IMR-90 (cell line): Measurements from ENCODE around the gene SLC6A17. TPM values are rescaled to one million over a fixed set of nuclear protein-coding genes. Genes with fewer than 3 reads are reported as not detected.

Experiments
- ATAC-seq: fragments of 200-7000 bp; cut with Tn5 transposase; 2 replicates; pipeline ENCODE4 v1.9.1; 2020; ENCODE audit warnings: low read depth, mild to moderate bottlenecking, moderate library complexity
- BruUV-seq: library from RNA; stranded (reverse); fragments of 400-500 nt; replicated peaks from 2 replicates; lab custom pipeline; 2021; lab: Mats Ljungman, UMichigan
- CTCF ChIA-PET: fragments of 300-600 bp; formaldehyde crosslinking; extraction: SDS; loops from one replicate; lab custom pipeline; 2021; ENCODE audit warnings: antibody characterized with exemption; lab: Yijun Ruan, JAX
- POLR2A ChIA-PET: fragments of 300-600 bp; sonication (Branson Sonifier 250); formaldehyde crosslinking; loops from one replicate; lab custom pipeline; 2022; ENCODE audit warnings: antibody characterized with exemption; ENCODE audit not compliant: unreplicated experiment; lab: Charles Lee
- DNase-seq: peaks from one replicate; pipeline ENCODE4 v3.0.0; 2013
- H2AFZ ChIP-seq: replicated peaks from 2 replicates; pipeline ENCODE3; 2013; ENCODE audit warnings: low read length, mild to moderate bottlenecking; ENCODE audit not compliant: poor library complexity
- H2AK5ac ChIP-seq: 2 replicates; pipeline ENCODE4 v1.6.1; 2013; ENCODE audit warnings: low read depth, low read length, inconsistent platforms
- H2AK9ac ChIP-seq: replicated peaks from 2 replicates; pipeline ENCODE3; 2013; ENCODE audit warnings: mild to moderate bottlenecking, low read depth, low read length, moderate library complexity; ENCODE audit not compliant: poor library complexity
- H2BK120ac ChIP-seq: 2 replicates; pipeline ENCODE4 v1.6.1; 2013; ENCODE audit warnings: low read depth, low read length, inconsistent platforms
- H2BK15ac ChIP-seq: 3 replicates; pipeline ENCODE4 v1.6.1; 2013; ENCODE audit warnings: low read depth, low read length, inconsistent platforms
- H2BK20ac ChIP-seq: 2 replicates; pipeline ENCODE4 v1.6.1; 2013; ENCODE audit warnings: low read depth, mild to moderate bottlenecking, inconsistent platforms, low read length, moderate library complexity
- H2BK5ac ChIP-seq: 2 replicates; pipeline ENCODE4 v1.6.1; 2013; ENCODE audit warnings: mild to moderate bottlenecking, low read depth, low read length, inconsistent platforms; ENCODE audit not compliant: poor library complexity, severe bottlenecking
- H3K14ac ChIP-seq: replicated peaks from 2 replicates; pipeline ENCODE4 v1.6.1; 2013; ENCODE audit warnings: low read depth, low read length, inconsistent platforms
- H3K18ac ChIP-seq: 2 replicates; pipeline ENCODE4 v1.6.1; 2013; ENCODE audit warnings: low read depth, low read length, control low read depth
- H3K23ac ChIP-seq: 2 replicates; pipeline ENCODE4 v1.6.1; 2013; ENCODE audit warnings: low read depth, low read length, inconsistent platforms
- H3K27ac ChIP-seq: 2 replicates; pipeline ENCODE4 v1.5.1; 2013; ENCODE audit warnings: mild to moderate bottlenecking, control low read depth, low read length; ENCODE audit not compliant: insufficient read depth
- H3K27me3 ChIP-seq: 2 replicates; pipeline ENCODE4 v1.6.1; 2013; ENCODE audit warnings: low read length; ENCODE audit not compliant: control insufficient read depth, insufficient read depth
- H3K36me3 ChIP-seq: 2 replicates; pipeline ENCODE4 v1.6.1; 2013; ENCODE audit warnings: low read length, mixed read lengths; ENCODE audit not compliant: control insufficient read depth, insufficient read depth
- H3K4ac ChIP-seq: 2 replicates; pipeline ENCODE4 v1.6.1; 2013; ENCODE audit warnings: low read depth, low read length, inconsistent platforms
- H3K4me1 ChIP-seq: 2 replicates; pipeline ENCODE4 v1.6.1; 2013; ENCODE audit warnings: low read length, mixed read lengths; ENCODE audit not compliant: control insufficient read depth, insufficient read depth
- H3K4me2 ChIP-seq: 2 replicates; pipeline ENCODE4 v1.6.1; 2013; ENCODE audit warnings: low read depth, mild to moderate bottlenecking, control low read depth, low read length, moderate library complexity
- H3K4me3 ChIP-seq: 2 replicates; pipeline ENCODE4 v1.5.1; 2013; ENCODE audit warnings: low read depth, mild to moderate bottlenecking, control low read depth, low read length, moderate library complexity; ENCODE audit not compliant: insufficient read depth
- H3K56ac ChIP-seq: 2 replicates; pipeline ENCODE4 v1.6.1; 2013; ENCODE audit warnings: low read length, inconsistent platforms; ENCODE audit not compliant: insufficient read depth; ENCODE audit errors: extremely low read depth
- H3K79me1 ChIP-seq, 2 experiments: 2 replicates each; pipeline ENCODE4 v1.6.1; 2013; ENCODE audit warnings: low read length in 2 of 2, inconsistent platforms in 1 of 2, low read depth in 1 of 2
- H3K9ac ChIP-seq: 2 replicates; pipeline ENCODE4 v1.6.1; 2013; ENCODE audit warnings: low read depth, low read length, control low read depth
- H3K9me1 ChIP-seq: 2 replicates; pipeline ENCODE4 v1.6.1; 2013; ENCODE audit warnings: low read length, inconsistent platforms; ENCODE audit not compliant: insufficient read depth
- H3K9me3 ChIP-seq: 2 replicates; pipeline ENCODE4 v1.6.1; 2013; ENCODE audit warnings: low read length; ENCODE audit not compliant: control insufficient read depth, insufficient read depth
- H4K20me1 ChIP-seq: 2 replicates; pipeline ENCODE4 v1.6.1; 2013; ENCODE audit warnings: low read length, inconsistent platforms; ENCODE audit not compliant: insufficient read depth
- H4K5ac ChIP-seq: 2 replicates; pipeline ENCODE4 v1.6.1; 2013; ENCODE audit warnings: mild to moderate bottlenecking, low read depth, low read length, control low read depth
- H4K8ac ChIP-seq, 2 experiments: 2 replicates each; pipeline ENCODE4 v1.6.1; 2013; ENCODE audit warnings: low read depth in 2 of 2, low read length in 2 of 2, control low read depth in 1 of 2, inconsistent platforms in 1 of 2
- H4K91ac ChIP-seq: 2 replicates; pipeline ENCODE4 v1.6.1; 2013; ENCODE audit warnings: low read depth, low read length, inconsistent platforms; ENCODE audit not compliant: insufficient read depth
- FOS ChIP-seq: fragments of 150-350 bp; IDR thresholded peaks from 2 replicates; pipeline ENCODE4 v1.6.1; 2016; ENCODE audit warnings: low read depth, low read length
- MAFK ChIP-seq: IDR thresholded peaks from 2 replicates; pipeline ENCODE4 v1.6.1; 2012; ENCODE audit warnings: low read depth, low read length, improper control_type of control experiment
- MAZ ChIP-seq: IDR thresholded peaks from 2 replicates; pipeline ENCODE4 v1.6.1; 2012; ENCODE audit warnings: low read depth, mild to moderate bottlenecking, low read length, improper control_type of control experiment, moderate library complexity, borderline replicate concordance
- POLR2A ChIP-seq: IDR thresholded peaks from 2 replicates; pipeline ENCODE4 v1.6.1; 2012; ENCODE audit warnings: mild to moderate bottlenecking, low read depth, low read length
- RCOR1 ChIP-seq: IDR thresholded peaks from 2 replicates; pipeline ENCODE4 v1.6.1; 2012; ENCODE audit warnings: mild to moderate bottlenecking, low read length, improper control_type of control experiment; ENCODE audit not compliant: insufficient replicate concordance
- WGBS, 2 experiments: methylation state at CpG; one replicate each; pipeline versions ENCODE4 v1.1.5 to v1.1.7; 2013; ENCODE audit warnings: missing lambda C conversion rate in 2 of 2; ENCODE audit not compliant: insufficient read length in 1 of 2; ENCODE audit errors: extremely low coverage in 2 of 2; 5-methylcytosine and 5-hydroxymethylcytosine counted together
- dilution Hi-C: fragments of 300-500 bp; cut with HindIII; formaldehyde crosslinking; loops from one replicate; pipeline ENCODE4 v1.14.3; 2018; ENCODE audit warnings: low sequenced_read_pairs; ENCODE audit not compliant: unreplicated experiment
- in situ Hi-C: fragments of 300-500 bp; cut with MboI; formaldehyde crosslinking; loops from 3 replicates; pipeline ENCODE4 v1.14.3; 2019; ENCODE audit warnings: low sequenced_read_pairs, inconsistent platforms, mixed read lengths
- intact Hi-C: fragments of 100-400 bp; cut with micrococcal nuclease; formaldehyde crosslinking; loops from 2 replicates; pipeline ENCODE4 v1.10.0; 2022
- polyA plus RNA-seq, 3 experiments: library from polyadenylated mRNA; depleted of rRNA; stranded (reverse); fragments of >200 nt; gene quantifications; 2 replicates each; pipeline ENCODE4 v1.2.3, GENCODE V29; 2012; ENCODE audit warnings: low replicate concordance in 1 of 3
- total RNA-seq: library from RNA; depleted of rRNA; stranded (reverse); fragments of >200 nt; gene quantifications from 2 replicates; pipeline ENCODE4 v1.2.3, GENCODE V29; 2012
- TF ChIP-seq, protein P1 (sequence below): fragments of 150-350 bp; IDR thresholded peaks from 2 replicates; pipeline ENCODE4 v1.6.1; 2017; ENCODE audit warnings: mild to moderate bottlenecking, antibody characterized with exemption, low read length, low read depth
- TF ChIP-seq, protein P2 (sequence below): conservative IDR thresholded peaks from 2 replicates; pipeline ENCODE4 v1.5.1; 2012; ENCODE audit warnings: mild to moderate bottlenecking, low read depth, low read length, improper control_type of control experiment

The SLC6A17 gene
- total and polyA plus RNA-seq, 2 of the 4 experiments (the other 2 are of a cell fraction), result 0.54 to 0.82 TPM

DNA sequence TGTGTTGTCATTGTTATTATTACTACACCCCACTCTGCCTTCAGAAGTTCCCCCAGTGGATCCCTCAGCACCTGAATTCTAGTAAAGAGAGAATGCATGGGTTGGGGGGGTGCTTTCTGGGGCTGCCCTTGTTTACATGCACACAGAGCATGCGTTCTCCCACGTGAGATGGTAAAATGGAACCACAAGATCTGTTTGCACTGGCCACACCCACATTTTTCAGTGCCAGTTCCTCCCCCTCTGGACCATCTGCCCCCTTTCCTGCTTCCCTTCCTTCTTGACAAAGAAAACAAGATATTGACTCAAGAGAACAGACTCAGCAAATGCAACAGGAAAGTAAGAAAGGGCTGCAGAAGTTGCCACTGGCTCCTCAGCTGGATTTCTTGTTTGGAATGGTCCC, 8.9 kb downstream of the SLC6A17 start:
- H3K4ac ChIP-seq, result no peak overlapping the region
- no peak overlapping the region for H2BK5ac ChIP-seq
- no peak overlapping the region for H3K9ac ChIP-seq
- H4K20me1 ChIP-seq, result no peaks in the 10 kb centered on the region
- ATAC-seq (no peak), DNase-seq (no peak)
- no peaks in the 10 kb centered on the region for H3K79me1 ChIP-seq
- H2AK5ac ChIP-seq, result no peak overlapping the region
- no peak overlapping the region for H3K4me2 ChIP-seq
- TF ChIP-seq FOS, result no peak
- TF ChIP-seq, protein P1, sequence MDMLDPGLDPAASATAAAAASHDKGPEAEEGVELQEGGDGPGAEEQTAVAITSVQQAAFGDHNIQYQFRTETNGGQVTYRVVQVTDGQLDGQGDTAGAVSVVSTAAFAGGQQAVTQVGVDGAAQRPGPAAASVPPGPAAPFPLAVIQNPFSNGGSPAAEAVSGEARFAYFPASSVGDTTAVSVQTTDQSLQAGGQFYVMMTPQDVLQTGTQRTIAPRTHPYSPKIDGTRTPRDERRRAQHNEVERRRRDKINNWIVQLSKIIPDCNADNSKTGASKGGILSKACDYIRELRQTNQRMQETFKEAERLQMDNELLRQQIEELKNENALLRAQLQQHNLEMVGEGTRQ, result no peak
- TF ChIP-seq MAZ, result no peak
- no peak for TF ChIP-seq MAFK
- no peak for TF ChIP-seq POLR2A
- TF ChIP-seq, protein P2, sequence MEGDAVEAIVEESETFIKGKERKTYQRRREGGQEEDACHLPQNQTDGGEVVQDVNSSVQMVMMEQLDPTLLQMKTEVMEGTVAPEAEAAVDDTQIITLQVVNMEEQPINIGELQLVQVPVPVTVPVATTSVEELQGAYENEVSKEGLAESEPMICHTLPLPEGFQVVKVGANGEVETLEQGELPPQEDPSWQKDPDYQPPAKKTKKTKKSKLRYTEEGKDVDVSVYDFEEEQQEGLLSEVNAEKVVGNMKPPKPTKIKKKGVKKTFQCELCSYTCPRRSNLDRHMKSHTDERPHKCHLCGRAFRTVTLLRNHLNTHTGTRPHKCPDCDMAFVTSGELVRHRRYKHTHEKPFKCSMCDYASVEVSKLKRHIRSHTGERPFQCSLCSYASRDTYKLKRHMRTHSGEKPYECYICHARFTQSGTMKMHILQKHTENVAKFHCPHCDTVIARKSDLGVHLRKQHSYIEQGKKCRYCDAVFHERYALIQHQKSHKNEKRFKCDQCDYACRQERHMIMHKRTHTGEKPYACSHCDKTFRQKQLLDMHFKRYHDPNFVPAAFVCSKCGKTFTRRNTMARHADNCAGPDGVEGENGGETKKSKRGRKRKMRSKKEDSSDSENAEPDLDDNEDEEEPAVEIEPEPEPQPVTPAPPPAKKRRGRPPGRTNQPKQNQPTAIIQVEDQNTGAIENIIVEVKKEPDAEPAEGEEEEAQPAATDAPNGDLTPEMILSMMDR, result no peak
- no peak for TF ChIP-seq RCOR1
- no peaks in the 10 kb centered on the region for H3K4me1 ChIP-seq
- no TSS peak for BruUV-seq
- H4K91ac ChIP-seq, result no peak overlapping the region
- H4K8ac ChIP-seq, result no peak overlapping the region
- no peak overlapping the region for H3K14ac ChIP-seq
- no CpG with 5 or more reads among the region's 2 CpGs for WGBS, 2 experiments
- no peaks in the 10 kb centered on the region for H3K9me3 ChIP-seq
- no peak overlapping the region for H4K5ac ChIP-seq
- H3K18ac ChIP-seq, result no peak overlapping the region
- H3K56ac ChIP-seq, result no peak overlapping the region
- H2AK9ac ChIP-seq, result no peak overlapping the region
- dilution Hi-C loops (no loop called here), in situ Hi-C loops (no loop called here), intact Hi-C loops (no loop called here)
- no peak overlapping the region for H3K4me3 ChIP-seq
- H2BK15ac ChIP-seq, result no peak overlapping the region
- ChIA-PET CTCF (no interaction called here), POLR2A (no interaction called here)
- no peaks in the 10 kb centered on the region for H3K9me1 ChIP-seq
- no peaks in the 10 kb centered on the region for H3K36me3 ChIP-seq
- no peak overlapping the region for H2AFZ ChIP-seq
- no peak overlapping the region for H2BK120ac ChIP-seq
- H3K23ac ChIP-seq, result no peak overlapping the region
- no peak overlapping the region for H3K27ac ChIP-seq
- peaks cover 8% of the 10 kb centered on the region for H3K27me3 ChIP-seq
- no peak overlapping the region for H2BK20ac ChIP-seq
